WTC11 (cell line): ENCODE measurements around the gene C2orf49. TPM values are rescaled to one million over a fixed set of nuclear protein-coding genes. Genes with fewer than 3 reads are reported as not detected.

Experiments used
- ATAC-seq: fragments of 200-7000 bp; cut with Tn5 transposase; 2 replicates; pipeline ENCODE4 v1.10.0; 2021; ENCODE audit warnings: mild to moderate bottlenecking, moderate library complexity
- CTCF ChIA-PET: fragments of 300-600 bp; sonication (Branson Sonifier 250); formaldehyde crosslinking; loops from one replicate; lab custom pipeline; 2021; ENCODE audit warnings: antibody characterized with exemption; lab: Charles Lee
- POLR2A ChIA-PET: fragments of 350-600 bp; sonication (Branson Sonifier 250); formaldehyde crosslinking; loops from one replicate; lab custom pipeline; 2021; ENCODE audit warnings: antibody characterized with exemption; lab: Charles Lee
- DNase-seq: peaks from one replicate; pipeline ENCODE4 v3.0.0; 2021; ENCODE audit warnings: low spot score
- H3K27ac Mint-ChIP-seq: 2 replicates; pipeline ENCODE4 v1.8.0; 2021; ENCODE audit warnings: mixed read lengths
- H3K27me3 Mint-ChIP-seq: 2 replicates; pipeline ENCODE4 v1.8.0; 2021; ENCODE audit warnings: low read depth, mild to moderate bottlenecking, moderate library complexity, mixed read lengths
- H3K36me3 Mint-ChIP-seq: 2 replicates; pipeline ENCODE4 v1.8.0; 2021; ENCODE audit warnings: mixed read lengths
- H3K4me1 Mint-ChIP-seq: 2 replicates; pipeline ENCODE4 v1.8.0; 2022; ENCODE audit warnings: mixed read lengths
- H3K4me3 Mint-ChIP-seq: 2 replicates; pipeline ENCODE4 v1.8.0; 2021; ENCODE audit warnings: mild to moderate bottlenecking, moderate library complexity, mixed read lengths
- H3K9me3 Mint-ChIP-seq: 2 replicates; pipeline ENCODE4 v1.8.0; 2021; ENCODE audit warnings: mixed read lengths
- EMX1 ChIP-seq: fragments of 250-450 bp; sonication (Bioruptor Pico); IDR thresholded peaks from 2 replicates; pipeline ENCODE4 v1.8.0; 2021; ENCODE audit warnings: mild to moderate bottlenecking
- JUN ChIP-seq: sonication (generic); formaldehyde crosslinking; IDR thresholded peaks from 2 replicates; pipeline ENCODE4 v1.8.0; 2023; ENCODE audit warnings: mild to moderate bottlenecking, missing genetic modification reagents
- MXD4 ChIP-seq: fragments of 250-450 bp; sonication (Bioruptor Pico); IDR thresholded peaks from 2 replicates; pipeline ENCODE4 v1.8.0; 2021; ENCODE audit warnings: mild to moderate bottlenecking, moderate library complexity, borderline replicate concordance
- NFATC4 ChIP-seq: fragments of 250-450 bp; sonication (Bioruptor Pico); IDR thresholded peaks from 2 replicates; pipeline ENCODE4 v1.9.0; 2021; ENCODE audit warnings: mild to moderate bottlenecking
- ZNF416 ChIP-seq: fragments of 250-450 bp; sonication (Bioruptor Pico); IDR thresholded peaks from 2 replicates; pipeline ENCODE4 v1.9.0; 2021; ENCODE audit warnings: mild to moderate bottlenecking, inconsistent platforms
- total RNA-seq: library from RNA; stranded (reverse); gene quantifications from 3 replicates; pipeline ENCODE4 v1.2.3, GENCODE V29; 2021
- TF ChIP-seq, protein P1 (sequence below): fragments of 250-450 bp; sonication (Bioruptor Pico); IDR thresholded peaks from 2 replicates; pipeline ENCODE4 v1.9.0; 2021; ENCODE audit warnings: mild to moderate bottlenecking
- TF ChIP-seq, protein P2 (sequence below): fragments of 250-450 bp; sonication (Bioruptor Pico); IDR thresholded peaks from 2 replicates; pipeline ENCODE4 v1.8.0; 2021; ENCODE audit warnings: mild to moderate bottlenecking
- TF ChIP-seq, protein P3 (sequence below): sonication (generic); formaldehyde crosslinking; IDR thresholded peaks from 2 replicates; pipeline ENCODE4 v1.8.1; 2022; ENCODE audit warnings: mild to moderate bottlenecking, moderate library complexity, missing genetic modification reagents
- TF ChIP-seq, protein P4 (sequence below): sonication (generic); formaldehyde crosslinking; IDR thresholded peaks from 2 replicates; pipeline ENCODE4 v1.8.0; 2022; ENCODE audit warnings: mild to moderate bottlenecking, missing genetic modification reagents
- TF ChIP-seq, protein P5 (sequence below): sonication (generic); formaldehyde crosslinking; IDR thresholded peaks from 2 replicates; pipeline ENCODE4 v1.8.0; 2022; ENCODE audit warnings: mild to moderate bottlenecking, missing genetic modification reagents
- TF ChIP-seq, protein P6 (sequence below): sonication (generic); formaldehyde crosslinking; IDR thresholded peaks from 2 replicates; pipeline ENCODE4 v1.8.1; 2022; ENCODE audit warnings: mild to moderate bottlenecking, missing genetic modification reagents, moderate library complexity, borderline replicate concordance
- TF ChIP-seq, protein P7 (sequence below): fragments of 200-600 bp; IDR thresholded peaks from 2 replicates; pipeline ENCODE4 v1.8.0; 2022; ENCODE audit warnings: antibody characterized with exemption

C2orf49 gene
- total RNA-seq, 1 experiment from 2014 or later, result 15.9 TPM

DNA sequence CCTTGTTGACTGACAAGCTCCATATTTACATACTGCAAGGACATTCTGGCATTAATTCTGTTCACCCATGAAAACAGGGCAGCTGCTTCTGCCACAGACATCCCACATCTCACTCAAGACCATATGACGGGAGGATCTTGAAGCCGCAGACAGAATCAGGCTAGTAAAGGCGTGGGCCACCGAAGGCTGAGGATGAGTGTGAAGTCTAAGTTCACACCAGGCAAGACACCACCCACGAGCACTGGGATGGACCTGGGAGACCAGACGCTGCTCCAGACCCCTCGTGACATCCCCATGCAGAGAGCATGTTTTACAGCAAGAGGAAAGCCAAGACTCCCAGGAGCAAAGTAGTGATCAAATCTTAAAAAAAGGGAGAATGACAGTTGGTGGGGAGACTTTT is 58.4 kb downstream of the C2orf49 start (continued):
- TF ChIP-seq, protein P1, sequence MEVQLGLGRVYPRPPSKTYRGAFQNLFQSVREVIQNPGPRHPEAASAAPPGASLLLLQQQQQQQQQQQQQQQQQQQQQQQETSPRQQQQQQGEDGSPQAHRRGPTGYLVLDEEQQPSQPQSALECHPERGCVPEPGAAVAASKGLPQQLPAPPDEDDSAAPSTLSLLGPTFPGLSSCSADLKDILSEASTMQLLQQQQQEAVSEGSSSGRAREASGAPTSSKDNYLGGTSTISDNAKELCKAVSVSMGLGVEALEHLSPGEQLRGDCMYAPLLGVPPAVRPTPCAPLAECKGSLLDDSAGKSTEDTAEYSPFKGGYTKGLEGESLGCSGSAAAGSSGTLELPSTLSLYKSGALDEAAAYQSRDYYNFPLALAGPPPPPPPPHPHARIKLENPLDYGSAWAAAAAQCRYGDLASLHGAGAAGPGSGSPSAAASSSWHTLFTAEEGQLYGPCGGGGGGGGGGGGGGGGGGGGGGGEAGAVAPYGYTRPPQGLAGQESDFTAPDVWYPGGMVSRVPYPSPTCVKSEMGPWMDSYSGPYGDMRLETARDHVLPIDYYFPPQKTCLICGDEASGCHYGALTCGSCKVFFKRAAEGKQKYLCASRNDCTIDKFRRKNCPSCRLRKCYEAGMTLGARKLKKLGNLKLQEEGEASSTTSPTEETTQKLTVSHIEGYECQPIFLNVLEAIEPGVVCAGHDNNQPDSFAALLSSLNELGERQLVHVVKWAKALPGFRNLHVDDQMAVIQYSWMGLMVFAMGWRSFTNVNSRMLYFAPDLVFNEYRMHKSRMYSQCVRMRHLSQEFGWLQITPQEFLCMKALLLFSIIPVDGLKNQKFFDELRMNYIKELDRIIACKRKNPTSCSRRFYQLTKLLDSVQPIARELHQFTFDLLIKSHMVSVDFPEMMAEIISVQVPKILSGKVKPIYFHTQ (CRISPR knock-in tag), result no peak
- TF ChIP-seq, protein P2, sequence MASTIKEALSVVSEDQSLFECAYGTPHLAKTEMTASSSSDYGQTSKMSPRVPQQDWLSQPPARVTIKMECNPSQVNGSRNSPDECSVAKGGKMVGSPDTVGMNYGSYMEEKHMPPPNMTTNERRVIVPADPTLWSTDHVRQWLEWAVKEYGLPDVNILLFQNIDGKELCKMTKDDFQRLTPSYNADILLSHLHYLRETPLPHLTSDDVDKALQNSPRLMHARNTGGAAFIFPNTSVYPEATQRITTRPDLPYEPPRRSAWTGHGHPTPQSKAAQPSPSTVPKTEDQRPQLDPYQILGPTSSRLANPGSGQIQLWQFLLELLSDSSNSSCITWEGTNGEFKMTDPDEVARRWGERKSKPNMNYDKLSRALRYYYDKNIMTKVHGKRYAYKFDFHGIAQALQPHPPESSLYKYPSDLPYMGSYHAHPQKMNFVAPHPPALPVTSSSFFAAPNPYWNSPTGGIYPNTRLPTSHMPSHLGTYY (CRISPR knock-in tag), result no peak
- TF ChIP-seq EMX1, result no peak
- TF ChIP-seq NFATC4 (CRISPR knock-in tag), result no peak
- no peak for TF ChIP-seq ZNF416
- TF ChIP-seq, protein P3, sequence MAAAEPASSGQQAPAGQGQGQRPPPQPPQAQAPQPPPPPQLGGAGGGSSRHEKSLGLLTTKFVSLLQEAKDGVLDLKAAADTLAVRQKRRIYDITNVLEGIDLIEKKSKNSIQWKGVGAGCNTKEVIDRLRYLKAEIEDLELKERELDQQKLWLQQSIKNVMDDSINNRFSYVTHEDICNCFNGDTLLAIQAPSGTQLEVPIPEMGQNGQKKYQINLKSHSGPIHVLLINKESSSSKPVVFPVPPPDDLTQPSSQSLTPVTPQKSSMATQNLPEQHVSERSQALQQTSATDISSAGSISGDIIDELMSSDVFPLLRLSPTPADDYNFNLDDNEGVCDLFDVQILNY (CRISPR knock-in tag), result no peak

DNA sequence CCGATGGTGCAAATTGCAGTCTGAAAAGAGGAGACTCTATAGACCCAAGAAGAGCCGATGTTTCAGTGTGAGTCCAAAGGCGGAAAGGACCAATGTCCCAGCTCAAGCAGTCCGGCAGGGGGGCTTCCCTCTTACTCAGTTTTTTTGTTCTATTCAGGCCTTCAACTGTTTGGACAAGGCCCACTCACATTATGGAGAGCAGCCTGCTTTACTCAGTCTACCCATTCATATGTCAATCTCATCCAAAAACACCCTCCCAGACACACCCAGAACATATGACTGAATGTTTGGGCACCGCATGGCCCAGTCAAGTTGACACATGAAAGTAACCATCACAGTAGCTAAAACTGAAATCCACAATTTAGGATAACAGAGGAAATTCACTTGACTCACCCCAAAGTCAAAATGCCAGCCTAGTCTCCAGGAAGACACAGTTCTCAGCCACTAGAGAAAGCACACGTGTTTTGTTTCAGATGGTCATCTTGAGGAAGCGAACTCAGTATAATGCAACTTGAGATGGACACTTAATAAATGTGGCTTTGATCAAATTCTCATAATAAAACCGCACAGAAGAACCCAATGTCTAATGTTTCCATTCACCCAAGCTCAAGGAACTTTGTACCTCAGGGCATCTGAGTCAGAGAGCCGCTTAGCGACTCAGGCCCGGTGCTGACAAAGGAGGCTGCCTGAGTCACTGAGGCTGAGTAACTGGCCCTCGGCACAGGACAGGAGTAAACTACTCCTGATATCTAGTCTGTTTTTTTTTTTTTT is 59.1 kb downstream of the C2orf49 start:
- H3K9me3 Mint-ChIP-seq, result peaks cover 4% of the 10 kb centered on the region
- H3K27me3 Mint-ChIP-seq, result peaks cover 25% of the 10 kb centered on the region
- DNase-seq (no peak), ATAC-seq (no peak)
- ChIA-PET CTCF (interaction anchor here (0.7 to 1.1 kb wide), 2 partner anchors 9 to 547 kb away, joined by 4 to 6 read pairs; no protein-coding TSS in a partner anchor), POLR2A (interaction anchor here (0.6 to 1.1 kb wide), 2 partner anchors 32 to 151 kb away, joined by 3 read pairs; no protein-coding TSS in a partner anchor)
- no peak overlapping the region for H3K27ac Mint-ChIP-seq
- H3K4me3 Mint-ChIP-seq, result no peak overlapping the region
- peaks cover 16% of the 10 kb centered on the region for H3K4me1 Mint-ChIP-seq
- TF ChIP-seq, protein P4, sequence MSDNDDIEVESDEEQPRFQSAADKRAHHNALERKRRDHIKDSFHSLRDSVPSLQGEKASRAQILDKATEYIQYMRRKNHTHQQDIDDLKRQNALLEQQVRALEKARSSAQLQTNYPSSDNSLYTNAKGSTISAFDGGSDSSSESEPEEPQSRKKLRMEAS, result no peak
- TF ChIP-seq, protein P5, sequence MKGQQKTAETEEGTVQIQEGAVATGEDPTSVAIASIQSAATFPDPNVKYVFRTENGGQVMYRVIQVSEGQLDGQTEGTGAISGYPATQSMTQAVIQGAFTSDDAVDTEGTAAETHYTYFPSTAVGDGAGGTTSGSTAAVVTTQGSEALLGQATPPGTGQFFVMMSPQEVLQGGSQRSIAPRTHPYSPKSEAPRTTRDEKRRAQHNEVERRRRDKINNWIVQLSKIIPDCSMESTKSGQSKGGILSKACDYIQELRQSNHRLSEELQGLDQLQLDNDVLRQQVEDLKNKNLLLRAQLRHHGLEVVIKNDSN, result no peak
- TF ChIP-seq, protein P6, sequence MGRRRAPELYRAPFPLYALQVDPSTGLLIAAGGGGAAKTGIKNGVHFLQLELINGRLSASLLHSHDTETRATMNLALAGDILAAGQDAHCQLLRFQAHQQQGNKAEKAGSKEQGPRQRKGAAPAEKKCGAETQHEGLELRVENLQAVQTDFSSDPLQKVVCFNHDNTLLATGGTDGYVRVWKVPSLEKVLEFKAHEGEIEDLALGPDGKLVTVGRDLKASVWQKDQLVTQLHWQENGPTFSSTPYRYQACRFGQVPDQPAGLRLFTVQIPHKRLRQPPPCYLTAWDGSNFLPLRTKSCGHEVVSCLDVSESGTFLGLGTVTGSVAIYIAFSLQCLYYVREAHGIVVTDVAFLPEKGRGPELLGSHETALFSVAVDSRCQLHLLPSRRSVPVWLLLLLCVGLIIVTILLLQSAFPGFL, result no peak
- TF ChIP-seq, protein P7, sequence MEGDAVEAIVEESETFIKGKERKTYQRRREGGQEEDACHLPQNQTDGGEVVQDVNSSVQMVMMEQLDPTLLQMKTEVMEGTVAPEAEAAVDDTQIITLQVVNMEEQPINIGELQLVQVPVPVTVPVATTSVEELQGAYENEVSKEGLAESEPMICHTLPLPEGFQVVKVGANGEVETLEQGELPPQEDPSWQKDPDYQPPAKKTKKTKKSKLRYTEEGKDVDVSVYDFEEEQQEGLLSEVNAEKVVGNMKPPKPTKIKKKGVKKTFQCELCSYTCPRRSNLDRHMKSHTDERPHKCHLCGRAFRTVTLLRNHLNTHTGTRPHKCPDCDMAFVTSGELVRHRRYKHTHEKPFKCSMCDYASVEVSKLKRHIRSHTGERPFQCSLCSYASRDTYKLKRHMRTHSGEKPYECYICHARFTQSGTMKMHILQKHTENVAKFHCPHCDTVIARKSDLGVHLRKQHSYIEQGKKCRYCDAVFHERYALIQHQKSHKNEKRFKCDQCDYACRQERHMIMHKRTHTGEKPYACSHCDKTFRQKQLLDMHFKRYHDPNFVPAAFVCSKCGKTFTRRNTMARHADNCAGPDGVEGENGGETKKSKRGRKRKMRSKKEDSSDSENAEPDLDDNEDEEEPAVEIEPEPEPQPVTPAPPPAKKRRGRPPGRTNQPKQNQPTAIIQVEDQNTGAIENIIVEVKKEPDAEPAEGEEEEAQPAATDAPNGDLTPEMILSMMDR, result no peak
- TF ChIP-seq JUN (CRISPR knock-in tag) (no peak), MXD4 (CRISPR knock-in tag) (no peak)
- TF ChIP-seq, all 79 proteins: peak for 0
- peaks cover 10% of the 10 kb centered on the region; the same call in 1 of the 2 replicates for H3K36me3 Mint-ChIP-seq
